HepG2 (cell line): ENCODE data around the gene NEU4. TPM values are rescaled to one million over a fixed set of nuclear protein-coding genes. Genes with fewer than 3 reads are reported as not detected.

Experiments
- ADNP ChIP-seq: sonication (generic); formaldehyde crosslinking; IDR thresholded peaks from 2 replicates; pipeline ENCODE4 v1.4.0; 2020; ENCODE audit warnings: missing genetic modification reagents
- AGO1 ChIP-seq: fragments of 200-400 bp; formaldehyde crosslinking; IDR thresholded peaks from 2 replicates; pipeline ENCODE4 v1.6.1; 2017; ENCODE audit warnings: mild to moderate bottlenecking, low read depth, low read length, moderate library complexity; ENCODE audit not compliant: poor library complexity, severe bottlenecking
- ARNTL ChIP-seq: sonication (generic); formaldehyde crosslinking; IDR thresholded peaks from 2 replicates; pipeline ENCODE4 v1.4.0; 2020; ENCODE audit warnings: mild to moderate bottlenecking, missing genetic modification reagents
- DZIP1 ChIP-seq: sonication (generic); formaldehyde crosslinking; IDR thresholded peaks from 2 replicates; pipeline ENCODE4 v1.5.0; 2020; ENCODE audit warnings: mild to moderate bottlenecking, missing genetic modification reagents
- KLF6 ChIP-seq: IDR thresholded peaks from 2 replicates; pipeline ENCODE4 v1.8.0; 2016; ENCODE audit warnings: missing biosample characterization, missing genetic modification reagents
- NAIF1 ChIP-seq: sonication (generic); formaldehyde crosslinking; IDR thresholded peaks from 2 replicates; pipeline ENCODE4 v1.5.0; 2020; ENCODE audit warnings: mild to moderate bottlenecking, missing genetic modification reagents, borderline replicate concordance
- ZBTB10 ChIP-seq: sonication (generic); formaldehyde crosslinking; IDR thresholded peaks from 2 replicates; pipeline ENCODE4 v1.4.0; 2020; ENCODE audit warnings: missing genetic modification reagents, borderline replicate concordance
- ZNF446 ChIP-seq: sonication (generic); formaldehyde crosslinking; IDR thresholded peaks from 2 replicates; pipeline ENCODE4 v1.5.0; 2020; ENCODE audit warnings: mild to moderate bottlenecking, missing genetic modification reagents
- ZNF607 ChIP-seq: sonication (generic); formaldehyde crosslinking; IDR thresholded peaks from 2 replicates; pipeline ENCODE4 v1.5.1; 2020; ENCODE audit warnings: missing genetic modification reagents, mild to moderate bottlenecking, borderline replicate concordance
- ZNF749 ChIP-seq: sonication (generic); formaldehyde crosslinking; IDR thresholded peaks from 2 replicates; pipeline ENCODE4 v1.8.0; 2022; ENCODE audit warnings: mild to moderate bottlenecking, missing genetic modification reagents, moderate library complexity, borderline replicate concordance
- polyA plus RNA-seq, 8 experiments: library from polyadenylated mRNA; depleted of rRNA in 3 of 8; stranded (reverse) in 7 of 8; unstranded in 1 of 8; fragments of >200 nt; fragmentation: Illumina TruSeq in 4 of 8; extraction: Trizol in 4 of 8; gene quantifications; 2 replicates each; pipeline versions ENCODE4 v1.2.1 to v1.2.3, GENCODE V29; 2011 to 2016; ENCODE audit warnings: low read depth in 4 of 8, missing spikeins in 1 of 8, mixed read lengths in 1 of 8; ENCODE audit not compliant: insufficient read depth in 1 of 8
- total RNA-seq, 5 experiments: library from RNA; depleted of rRNA; stranded (reverse); fragments of >200 nt; fragmentation: Illumina TruSeq; extraction: Trizol; gene quantifications; 2 replicates each; pipeline ENCODE4 v1.2.3, GENCODE V29; 2016; ENCODE audit warnings: low read depth in 1 of 5
- TF ChIP-seq, protein P1 (sequence below): sonication (generic); formaldehyde crosslinking; conservative IDR thresholded peaks from 2 replicates; pipeline ENCODE4 v1.4.0; 2020; ENCODE audit warnings: missing genetic modification reagents
- TF ChIP-seq, protein P2 (sequence below): sonication (generic); formaldehyde crosslinking; IDR thresholded peaks from 2 replicates; pipeline ENCODE4 v1.4.0; 2020; ENCODE audit warnings: mild to moderate bottlenecking, missing genetic modification reagents, borderline replicate concordance
- TF ChIP-seq, protein P3 (sequence below): sonication (generic); formaldehyde crosslinking; IDR thresholded peaks from 2 replicates; pipeline ENCODE4 v1.4.0; 2020; ENCODE audit warnings: missing genetic modification reagents, borderline replicate concordance
- TF ChIP-seq, protein P4 (sequence below): IDR thresholded peaks from 2 replicates; pipeline ENCODE4 v1.6.1; 2018; ENCODE audit warnings: missing genetic modification reagents

Gene NEU4
- total and polyA plus RNA-seq, 2 of the 13 experiments (the other 11 are each of a cell fraction or from before 2014, with no cell fraction given) = 53.5 to 107 TPM

- peak; percentile 80 for TF ChIP-seq ZBTB10
- TF ChIP-seq, protein P1, sequence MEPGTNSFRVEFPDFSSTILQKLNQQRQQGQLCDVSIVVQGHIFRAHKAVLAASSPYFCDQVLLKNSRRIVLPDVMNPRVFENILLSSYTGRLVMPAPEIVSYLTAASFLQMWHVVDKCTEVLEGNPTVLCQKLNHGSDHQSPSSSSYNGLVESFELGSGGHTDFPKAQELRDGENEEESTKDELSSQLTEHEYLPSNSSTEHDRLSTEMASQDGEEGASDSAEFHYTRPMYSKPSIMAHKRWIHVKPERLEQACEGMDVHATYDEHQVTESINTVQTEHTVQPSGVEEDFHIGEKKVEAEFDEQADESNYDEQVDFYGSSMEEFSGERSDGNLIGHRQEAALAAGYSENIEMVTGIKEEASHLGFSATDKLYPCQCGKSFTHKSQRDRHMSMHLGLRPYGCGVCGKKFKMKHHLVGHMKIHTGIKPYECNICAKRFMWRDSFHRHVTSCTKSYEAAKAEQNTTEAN (CRISPR knock-in tag) = peak; percentile 87; the same call in 1 of the 2 replicates
- TF ChIP-seq KLF6 (CRISPR knock-in tag) = peak; percentile 96
- TF ChIP-seq ADNP (CRISPR knock-in tag) = 0 out of 2 replicates have a peak, but pooled peaks have one; percentile 36
- peak; percentile 93 for TF ChIP-seq ZNF446 (CRISPR knock-in tag)
- TF ChIP-seq, protein P2, sequence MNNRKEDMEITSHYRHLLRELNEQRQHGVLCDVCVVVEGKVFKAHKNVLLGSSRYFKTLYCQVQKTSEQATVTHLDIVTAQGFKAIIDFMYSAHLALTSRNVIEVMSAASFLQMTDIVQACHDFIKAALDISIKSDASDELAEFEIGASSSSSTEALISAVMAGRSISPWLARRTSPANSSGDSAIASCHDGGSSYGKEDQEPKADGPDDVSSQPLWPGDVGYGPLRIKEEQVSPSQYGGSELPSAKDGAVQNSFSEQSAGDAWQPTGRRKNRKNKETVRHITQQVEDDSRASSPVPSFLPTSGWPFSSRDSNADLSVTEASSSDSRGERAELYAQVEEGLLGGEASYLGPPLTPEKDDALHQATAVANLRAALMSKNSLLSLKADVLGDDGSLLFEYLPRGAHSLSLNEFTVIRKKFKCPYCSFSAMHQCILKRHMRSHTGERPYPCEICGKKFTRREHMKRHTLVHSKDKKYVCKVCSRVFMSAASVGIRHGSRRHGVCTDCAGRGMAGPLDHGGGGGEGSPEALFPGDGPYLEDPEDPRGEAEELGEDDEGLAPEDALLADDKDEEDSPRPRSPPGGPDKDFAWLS (CRISPR knock-in tag) = peak; percentile 63; the same call in 1 of the 2 replicates
- TF ChIP-seq, protein P3, sequence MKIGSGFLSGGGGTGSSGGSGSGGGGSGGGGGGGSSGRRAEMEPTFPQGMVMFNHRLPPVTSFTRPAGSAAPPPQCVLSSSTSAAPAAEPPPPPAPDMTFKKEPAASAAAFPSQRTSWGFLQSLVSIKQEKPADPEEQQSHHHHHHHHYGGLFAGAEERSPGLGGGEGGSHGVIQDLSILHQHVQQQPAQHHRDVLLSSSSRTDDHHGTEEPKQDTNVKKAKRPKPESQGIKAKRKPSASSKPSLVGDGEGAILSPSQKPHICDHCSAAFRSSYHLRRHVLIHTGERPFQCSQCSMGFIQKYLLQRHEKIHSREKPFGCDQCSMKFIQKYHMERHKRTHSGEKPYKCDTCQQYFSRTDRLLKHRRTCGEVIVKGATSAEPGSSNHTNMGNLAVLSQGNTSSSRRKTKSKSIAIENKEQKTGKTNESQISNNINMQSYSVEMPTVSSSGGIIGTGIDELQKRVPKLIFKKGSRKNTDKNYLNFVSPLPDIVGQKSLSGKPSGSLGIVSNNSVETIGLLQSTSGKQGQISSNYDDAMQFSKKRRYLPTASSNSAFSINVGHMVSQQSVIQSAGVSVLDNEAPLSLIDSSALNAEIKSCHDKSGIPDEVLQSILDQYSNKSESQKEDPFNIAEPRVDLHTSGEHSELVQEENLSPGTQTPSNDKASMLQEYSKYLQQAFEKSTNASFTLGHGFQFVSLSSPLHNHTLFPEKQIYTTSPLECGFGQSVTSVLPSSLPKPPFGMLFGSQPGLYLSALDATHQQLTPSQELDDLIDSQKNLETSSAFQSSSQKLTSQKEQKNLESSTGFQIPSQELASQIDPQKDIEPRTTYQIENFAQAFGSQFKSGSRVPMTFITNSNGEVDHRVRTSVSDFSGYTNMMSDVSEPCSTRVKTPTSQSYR (CRISPR knock-in tag) = peak; percentile 98
- peak; percentile 76; the same call in 1 of the 2 replicates for TF ChIP-seq ZNF607 (CRISPR knock-in tag)
- peak; percentile 63 for TF ChIP-seq DZIP1 (CRISPR knock-in tag)
- peak; percentile 68; the same call in 1 of the 2 replicates for TF ChIP-seq ARNTL (CRISPR knock-in tag)
- peak; percentile 77; the same call in 1 of the 2 replicates for TF ChIP-seq NAIF1 (CRISPR knock-in tag)
- TF ChIP-seq, protein P4, sequence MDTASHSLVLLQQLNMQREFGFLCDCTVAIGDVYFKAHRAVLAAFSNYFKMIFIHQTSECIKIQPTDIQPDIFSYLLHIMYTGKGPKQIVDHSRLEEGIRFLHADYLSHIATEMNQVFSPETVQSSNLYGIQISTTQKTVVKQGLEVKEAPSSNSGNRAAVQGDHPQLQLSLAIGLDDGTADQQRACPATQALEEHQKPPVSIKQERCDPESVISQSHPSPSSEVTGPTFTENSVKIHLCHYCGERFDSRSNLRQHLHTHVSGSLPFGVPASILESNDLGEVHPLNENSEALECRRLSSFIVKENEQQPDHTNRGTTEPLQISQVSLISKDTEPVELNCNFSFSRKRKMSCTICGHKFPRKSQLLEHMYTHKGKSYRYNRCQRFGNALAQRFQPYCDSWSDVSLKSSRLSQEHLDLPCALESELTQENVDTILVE (CRISPR knock-in tag) = peak; percentile 91
- no peak for TF ChIP-seq AGO1
- peak; percentile 40; the same call in 1 of the 2 replicates for TF ChIP-seq ZNF749 (CRISPR knock-in tag)
Observed at GRCh38 chr2:241770185-241770935, 38.6 kb upstream of the NEU4 start (continued).
